GM23338 (cell line): Measurements from ENCODE around the gene APOL3.
"Not testable (repeated sequence)": the region's sequence is repeated elsewhere in the genome, so short reads cannot be mapped to it uniquely, and the experiment has no call there.

Experiments used
- CREB1 ChIP-seq: fragments of 250-450 bp; sonication (Bioruptor Pico); IDR thresholded peaks from 2 replicates; pipeline ENCODE4 v1.5.0; 2020; ENCODE audit warnings: low read depth, mild to moderate bottlenecking, moderate library complexity
- EZH2 ChIP-seq: fragments of 200-600 bp; sonication (generic); IDR thresholded peaks from one replicate; pipeline ENCODE4 v1.8.0; 2017; ENCODE audit warnings: antibody characterized with exemption, mild to moderate bottlenecking, low read depth; ENCODE audit not compliant: unreplicated experiment
- EZH2phosphoT487 ChIP-seq: fragments of 200-600 bp; sonication (generic); IDR thresholded peaks from one replicate; pipeline ENCODE4 v1.8.1; 2018; ENCODE audit warnings: antibody characterized with exemption; ENCODE audit not compliant: unreplicated experiment
- JUNB ChIP-seq: IDR thresholded peaks from one replicate; pipeline ENCODE4 v1.6.1; 2016; ENCODE audit warnings: antibody characterized with exemption; ENCODE audit not compliant: unreplicated experiment
- NANOG ChIP-seq: IDR thresholded peaks from 2 replicates; pipeline ENCODE4 v1.6.1; 2016; ENCODE audit warnings: antibody characterized with exemption, borderline replicate concordance
- POLR2AphosphoS5 ChIP-seq: IDR thresholded peaks from 2 replicates; pipeline ENCODE4 v1.6.1; 2016; ENCODE audit warnings: antibody characterized with exemption, low read depth
- STAT1 ChIP-seq: IDR thresholded peaks from one replicate; pipeline ENCODE4 v1.6.1; 2016; ENCODE audit warnings: antibody characterized with exemption; ENCODE audit not compliant: unreplicated experiment
- ZNF114 ChIP-seq: fragments of 250-450 bp; sonication (Bioruptor Pico); IDR thresholded peaks from 2 replicates; pipeline ENCODE4 v1.5.0; 2020; ENCODE audit warnings: mild to moderate bottlenecking, moderate library complexity
- ZNF331 ChIP-seq: fragments of 250-450 bp; sonication (Bioruptor Pico); IDR thresholded peaks from 2 replicates; pipeline ENCODE4 v1.5.0; 2020; ENCODE audit warnings: low read depth, mild to moderate bottlenecking, moderate library complexity
- TF ChIP-seq, protein P1 (sequence below), 2 experiments: fragments of 200-600 bp in 1 of 2; sonication (generic) in 1 of 2; conservative IDR thresholded peaks; 2 replicates each; pipeline versions ENCODE4 v1.5.1 to v1.6.1; 2016 to 2017; ENCODE audit warnings: antibody characterized with exemption in 2 of 2, low read depth in 2 of 2, mild to moderate bottlenecking in 2 of 2, moderate library complexity in 1 of 2
- TF ChIP-seq, protein P2 (sequence below): IDR thresholded peaks from one replicate; pipeline ENCODE4 v1.6.1; 2018; ENCODE audit warnings: antibody characterized with exemption; ENCODE audit not compliant: unreplicated experiment
- TF ChIP-seq, protein P3 (sequence below): IDR thresholded peaks from 2 replicates; pipeline ENCODE4 v1.6.1; 2016; ENCODE audit warnings: antibody characterized with exemption
- TF ChIP-seq, protein P4 (sequence below): fragments of 250-450 bp; sonication (Bioruptor Pico); IDR thresholded peaks from 2 replicates; pipeline ENCODE4 v1.5.0; 2020; ENCODE audit warnings: mild to moderate bottlenecking, moderate library complexity

DNA sequence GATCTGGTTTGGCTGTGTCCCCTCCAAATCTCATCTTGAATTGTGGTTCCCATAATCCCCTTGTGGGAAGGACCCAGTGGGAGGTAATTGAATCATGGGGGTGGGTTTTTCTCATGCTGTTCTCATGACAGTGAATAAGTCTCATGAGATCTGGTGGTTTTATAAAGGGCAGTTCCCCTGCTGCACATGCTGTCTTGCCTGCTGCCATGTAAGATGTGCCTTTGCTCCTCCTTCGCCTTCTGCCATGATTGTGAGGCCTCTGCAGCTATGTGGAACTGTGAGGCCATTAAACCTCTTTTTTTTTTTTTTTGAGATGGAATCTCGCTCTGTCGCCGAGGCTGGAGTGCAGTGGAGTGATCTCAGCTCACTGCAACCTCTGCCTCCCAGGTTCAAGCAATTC is 59.6 kb downstream of the APOL3 start:
- TF ChIP-seq EZH2; JUNB; POLR2AphosphoS5; EZH2phosphoT487; STAT1; CREB1 (CRISPR knock-in tag); ZNF331 (CRISPR knock-in tag); NANOG; ZNF114 (CRISPR knock-in tag): not testable (repeated sequence)
- TF ChIP-seq, protein P1, sequence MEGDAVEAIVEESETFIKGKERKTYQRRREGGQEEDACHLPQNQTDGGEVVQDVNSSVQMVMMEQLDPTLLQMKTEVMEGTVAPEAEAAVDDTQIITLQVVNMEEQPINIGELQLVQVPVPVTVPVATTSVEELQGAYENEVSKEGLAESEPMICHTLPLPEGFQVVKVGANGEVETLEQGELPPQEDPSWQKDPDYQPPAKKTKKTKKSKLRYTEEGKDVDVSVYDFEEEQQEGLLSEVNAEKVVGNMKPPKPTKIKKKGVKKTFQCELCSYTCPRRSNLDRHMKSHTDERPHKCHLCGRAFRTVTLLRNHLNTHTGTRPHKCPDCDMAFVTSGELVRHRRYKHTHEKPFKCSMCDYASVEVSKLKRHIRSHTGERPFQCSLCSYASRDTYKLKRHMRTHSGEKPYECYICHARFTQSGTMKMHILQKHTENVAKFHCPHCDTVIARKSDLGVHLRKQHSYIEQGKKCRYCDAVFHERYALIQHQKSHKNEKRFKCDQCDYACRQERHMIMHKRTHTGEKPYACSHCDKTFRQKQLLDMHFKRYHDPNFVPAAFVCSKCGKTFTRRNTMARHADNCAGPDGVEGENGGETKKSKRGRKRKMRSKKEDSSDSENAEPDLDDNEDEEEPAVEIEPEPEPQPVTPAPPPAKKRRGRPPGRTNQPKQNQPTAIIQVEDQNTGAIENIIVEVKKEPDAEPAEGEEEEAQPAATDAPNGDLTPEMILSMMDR (conservative IDR thresholded peaks at IDR 0.05; ENCODE audit: low read depth in 2 of 2): not testable (repeated sequence)
- TF ChIP-seq, protein P2, sequence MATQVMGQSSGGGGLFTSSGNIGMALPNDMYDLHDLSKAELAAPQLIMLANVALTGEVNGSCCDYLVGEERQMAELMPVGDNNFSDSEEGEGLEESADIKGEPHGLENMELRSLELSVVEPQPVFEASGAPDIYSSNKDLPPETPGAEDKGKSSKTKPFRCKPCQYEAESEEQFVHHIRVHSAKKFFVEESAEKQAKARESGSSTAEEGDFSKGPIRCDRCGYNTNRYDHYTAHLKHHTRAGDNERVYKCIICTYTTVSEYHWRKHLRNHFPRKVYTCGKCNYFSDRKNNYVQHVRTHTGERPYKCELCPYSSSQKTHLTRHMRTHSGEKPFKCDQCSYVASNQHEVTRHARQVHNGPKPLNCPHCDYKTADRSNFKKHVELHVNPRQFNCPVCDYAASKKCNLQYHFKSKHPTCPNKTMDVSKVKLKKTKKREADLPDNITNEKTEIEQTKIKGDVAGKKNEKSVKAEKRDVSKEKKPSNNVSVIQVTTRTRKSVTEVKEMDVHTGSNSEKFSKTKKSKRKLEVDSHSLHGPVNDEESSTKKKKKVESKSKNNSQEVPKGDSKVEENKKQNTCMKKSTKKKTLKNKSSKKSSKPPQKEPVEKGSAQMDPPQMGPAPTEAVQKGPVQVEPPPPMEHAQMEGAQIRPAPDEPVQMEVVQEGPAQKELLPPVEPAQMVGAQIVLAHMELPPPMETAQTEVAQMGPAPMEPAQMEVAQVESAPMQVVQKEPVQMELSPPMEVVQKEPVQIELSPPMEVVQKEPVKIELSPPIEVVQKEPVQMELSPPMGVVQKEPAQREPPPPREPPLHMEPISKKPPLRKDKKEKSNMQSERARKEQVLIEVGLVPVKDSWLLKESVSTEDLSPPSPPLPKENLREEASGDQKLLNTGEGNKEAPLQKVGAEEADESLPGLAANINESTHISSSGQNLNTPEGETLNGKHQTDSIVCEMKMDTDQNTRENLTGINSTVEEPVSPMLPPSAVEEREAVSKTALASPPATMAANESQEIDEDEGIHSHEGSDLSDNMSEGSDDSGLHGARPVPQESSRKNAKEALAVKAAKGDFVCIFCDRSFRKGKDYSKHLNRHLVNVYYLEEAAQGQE: not testable (repeated sequence)
- TF ChIP-seq, protein P3, sequence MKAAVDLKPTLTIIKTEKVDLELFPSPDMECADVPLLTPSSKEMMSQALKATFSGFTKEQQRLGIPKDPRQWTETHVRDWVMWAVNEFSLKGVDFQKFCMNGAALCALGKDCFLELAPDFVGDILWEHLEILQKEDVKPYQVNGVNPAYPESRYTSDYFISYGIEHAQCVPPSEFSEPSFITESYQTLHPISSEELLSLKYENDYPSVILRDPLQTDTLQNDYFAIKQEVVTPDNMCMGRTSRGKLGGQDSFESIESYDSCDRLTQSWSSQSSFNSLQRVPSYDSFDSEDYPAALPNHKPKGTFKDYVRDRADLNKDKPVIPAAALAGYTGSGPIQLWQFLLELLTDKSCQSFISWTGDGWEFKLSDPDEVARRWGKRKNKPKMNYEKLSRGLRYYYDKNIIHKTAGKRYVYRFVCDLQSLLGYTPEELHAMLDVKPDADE: not testable (repeated sequence)
- TF ChIP-seq, protein P4, sequence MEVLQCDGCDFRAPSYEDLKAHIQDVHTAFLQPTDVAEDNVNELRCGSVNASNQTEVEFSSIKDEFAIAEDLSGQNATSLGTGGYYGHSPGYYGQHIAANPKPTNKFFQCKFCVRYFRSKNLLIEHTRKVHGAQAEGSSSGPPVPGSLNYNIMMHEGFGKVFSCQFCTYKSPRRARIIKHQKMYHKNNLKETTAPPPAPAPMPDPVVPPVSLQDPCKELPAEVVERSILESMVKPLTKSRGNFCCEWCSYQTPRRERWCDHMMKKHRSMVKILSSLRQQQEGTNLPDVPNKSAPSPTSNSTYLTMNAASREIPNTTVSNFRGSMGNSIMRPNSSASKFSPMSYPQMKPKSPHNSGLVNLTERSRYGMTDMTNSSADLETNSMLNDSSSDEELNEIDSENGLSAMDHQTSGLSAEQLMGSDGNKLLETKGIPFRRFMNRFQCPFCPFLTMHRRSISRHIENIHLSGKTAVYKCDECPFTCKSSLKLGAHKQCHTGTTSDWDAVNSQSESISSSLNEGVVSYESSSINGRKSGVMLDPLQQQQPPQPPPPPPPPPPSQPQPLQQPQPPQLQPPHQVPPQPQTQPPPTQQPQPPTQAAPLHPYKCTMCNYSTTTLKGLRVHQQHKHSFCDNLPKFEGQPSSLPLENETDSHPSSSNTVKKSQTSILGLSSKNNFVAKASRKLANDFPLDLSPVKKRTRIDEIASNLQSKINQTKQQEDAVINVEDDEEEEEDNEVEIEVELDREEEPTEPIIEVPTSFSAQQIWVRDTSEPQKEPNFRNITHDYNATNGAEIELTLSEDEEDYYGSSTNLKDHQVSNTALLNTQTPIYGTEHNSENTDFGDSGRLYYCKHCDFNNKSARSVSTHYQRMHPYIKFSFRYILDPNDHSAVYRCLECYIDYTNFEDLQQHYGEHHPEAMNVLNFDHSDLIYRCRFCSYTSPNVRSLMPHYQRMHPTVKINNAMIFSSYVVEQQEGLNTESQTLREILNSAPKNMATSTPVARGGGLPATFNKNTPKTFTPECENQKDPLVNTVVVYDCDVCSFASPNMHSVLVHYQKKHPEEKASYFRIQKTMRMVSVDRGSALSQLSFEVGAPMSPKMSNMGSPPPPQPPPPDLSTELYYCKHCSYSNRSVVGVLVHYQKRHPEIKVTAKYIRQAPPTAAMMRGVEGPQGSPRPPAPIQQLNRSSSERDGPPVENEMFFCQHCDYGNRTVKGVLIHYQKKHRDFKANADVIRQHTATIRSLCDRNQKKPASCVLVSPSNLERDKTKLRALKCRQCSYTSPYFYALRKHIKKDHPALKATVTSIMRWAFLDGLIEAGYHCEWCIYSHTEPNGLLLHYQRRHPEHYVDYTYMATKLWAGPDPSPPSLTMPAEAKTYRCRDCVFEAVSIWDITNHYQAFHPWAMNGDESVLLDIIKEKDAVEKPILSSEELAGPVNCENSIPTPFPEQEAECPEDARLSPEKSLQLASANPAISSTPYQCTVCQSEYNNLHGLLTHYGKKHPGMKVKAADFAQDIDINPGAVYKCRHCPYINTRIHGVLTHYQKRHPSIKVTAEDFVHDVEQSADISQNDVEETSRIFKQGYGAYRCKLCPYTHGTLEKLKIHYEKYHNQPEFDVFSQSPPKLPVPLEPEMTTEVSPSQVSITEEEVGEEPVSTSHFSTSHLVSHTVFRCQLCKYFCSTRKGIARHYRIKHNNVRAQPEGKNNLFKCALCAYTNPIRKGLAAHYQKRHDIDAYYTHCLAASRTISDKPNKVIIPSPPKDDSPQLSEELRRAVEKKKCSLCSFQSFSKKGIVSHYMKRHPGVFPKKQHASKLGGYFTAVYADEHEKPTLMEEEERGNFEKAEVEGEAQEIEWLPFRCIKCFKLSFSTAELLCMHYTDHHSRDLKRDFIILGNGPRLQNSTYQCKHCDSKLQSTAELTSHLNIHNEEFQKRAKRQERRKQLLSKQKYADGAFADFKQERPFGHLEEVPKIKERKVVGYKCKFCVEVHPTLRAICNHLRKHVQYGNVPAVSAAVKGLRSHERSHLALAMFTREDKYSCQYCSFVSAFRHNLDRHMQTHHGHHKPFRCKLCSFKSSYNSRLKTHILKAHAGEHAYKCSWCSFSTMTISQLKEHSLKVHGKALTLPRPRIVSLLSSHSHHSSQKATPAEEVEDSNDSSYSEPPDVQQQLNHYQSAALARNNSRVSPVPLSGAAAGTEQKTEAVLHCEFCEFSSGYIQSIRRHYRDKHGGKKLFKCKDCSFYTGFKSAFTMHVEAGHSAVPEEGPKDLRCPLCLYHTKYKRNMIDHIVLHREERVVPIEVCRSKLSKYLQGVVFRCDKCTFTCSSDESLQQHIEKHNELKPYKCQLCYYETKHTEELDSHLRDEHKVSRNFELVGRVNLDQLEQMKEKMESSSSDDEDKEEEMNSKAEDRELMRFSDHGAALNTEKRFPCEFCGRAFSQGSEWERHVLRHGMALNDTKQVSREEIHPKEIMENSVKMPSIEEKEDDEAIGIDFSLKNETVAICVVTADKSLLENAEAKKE (CRISPR knock-in tag): not testable (repeated sequence)
